Renal cortical epithelial cell (primary cell): ENCODE results near the gene TOX4. TPM values are rescaled to one million over a fixed set of nuclear protein-coding genes. Genes with fewer than 3 reads are reported as not detected.

Experiments used
- DNase-seq: peaks from one replicate; pipeline ENCODE4 v3.0.0-alpha.2; 2011; ENCODE audit warnings: low read depth
- total RNA-seq: library from RNA; depleted of rRNA; stranded (reverse); fragments of >200 nt; gene quantifications from 2 replicates; pipeline ENCODE4 v1.2.3, GENCODE V29; 2014

Gene TOX4
- total RNA-seq, 1 donor from 2014 or later: 59.0 TPM

DNA sequence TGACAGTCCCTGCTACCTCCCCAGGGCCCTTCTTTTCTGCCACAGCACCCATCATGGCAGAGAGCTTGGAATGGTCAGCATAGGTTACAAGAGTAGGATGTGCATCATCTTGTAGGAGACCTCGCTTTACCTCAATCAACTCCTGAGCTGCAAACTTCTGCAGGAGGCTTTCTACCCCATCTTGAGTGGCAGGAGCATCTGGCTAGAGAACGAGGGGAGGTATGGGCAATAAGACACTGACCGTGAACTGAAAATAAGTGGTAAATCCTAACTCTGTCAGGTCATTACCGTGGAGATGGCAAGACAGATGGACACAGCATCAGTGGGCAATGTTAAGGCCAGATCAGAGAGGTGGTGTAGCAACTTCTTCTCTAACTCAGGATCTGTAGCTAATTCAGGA lies 26.4 kb downstream of the TOX4 start:
- DNase-seq: no peak

DNA sequence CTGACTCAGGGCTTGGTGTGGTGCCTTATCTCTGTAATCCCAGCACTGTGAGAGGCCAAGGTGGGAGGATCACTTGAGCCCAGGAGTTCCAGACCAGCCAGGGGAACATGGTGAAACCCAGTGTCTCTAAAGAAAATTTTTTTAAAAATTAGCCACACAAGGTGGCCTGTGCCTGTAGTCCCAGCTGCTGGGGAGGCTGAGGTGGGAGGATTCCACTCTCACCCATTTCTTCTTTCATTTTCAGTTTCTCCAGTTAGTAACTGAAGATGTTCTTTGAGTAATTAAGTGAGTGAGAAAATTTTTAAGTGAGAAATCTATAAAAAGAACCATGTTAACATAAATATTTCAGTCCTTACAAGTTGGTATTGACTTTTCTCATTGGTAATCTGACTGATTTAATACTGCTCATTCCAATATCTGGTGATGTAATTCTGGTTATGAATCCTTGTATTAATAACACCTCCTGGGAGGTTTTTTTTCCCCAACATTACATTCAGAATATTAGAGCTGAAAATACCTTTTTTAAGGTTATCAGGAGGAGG lies 28.1 kb downstream of the TOX4 start:
- DNase-seq: no peak

DNA sequence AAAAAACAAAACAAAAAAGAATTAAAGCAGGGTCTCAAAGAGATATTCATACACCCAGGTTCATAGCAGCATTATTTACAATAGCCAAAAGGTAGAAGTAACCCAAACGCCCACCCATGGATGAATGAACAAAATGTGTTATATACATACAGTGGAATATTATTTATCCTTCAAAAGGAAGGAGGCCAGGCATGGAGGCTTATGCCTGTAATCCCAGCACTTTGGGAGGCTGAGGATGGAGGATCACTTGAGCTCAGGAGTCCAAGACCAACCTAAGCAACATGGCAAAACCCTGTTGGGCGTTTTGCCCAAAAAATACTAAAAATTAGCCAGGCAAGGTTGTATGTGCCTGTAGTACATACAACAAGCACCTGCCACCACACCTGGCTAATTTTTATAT lies 29.6 kb downstream of the TOX4 start:
- DNase-seq: no peak

DNA sequence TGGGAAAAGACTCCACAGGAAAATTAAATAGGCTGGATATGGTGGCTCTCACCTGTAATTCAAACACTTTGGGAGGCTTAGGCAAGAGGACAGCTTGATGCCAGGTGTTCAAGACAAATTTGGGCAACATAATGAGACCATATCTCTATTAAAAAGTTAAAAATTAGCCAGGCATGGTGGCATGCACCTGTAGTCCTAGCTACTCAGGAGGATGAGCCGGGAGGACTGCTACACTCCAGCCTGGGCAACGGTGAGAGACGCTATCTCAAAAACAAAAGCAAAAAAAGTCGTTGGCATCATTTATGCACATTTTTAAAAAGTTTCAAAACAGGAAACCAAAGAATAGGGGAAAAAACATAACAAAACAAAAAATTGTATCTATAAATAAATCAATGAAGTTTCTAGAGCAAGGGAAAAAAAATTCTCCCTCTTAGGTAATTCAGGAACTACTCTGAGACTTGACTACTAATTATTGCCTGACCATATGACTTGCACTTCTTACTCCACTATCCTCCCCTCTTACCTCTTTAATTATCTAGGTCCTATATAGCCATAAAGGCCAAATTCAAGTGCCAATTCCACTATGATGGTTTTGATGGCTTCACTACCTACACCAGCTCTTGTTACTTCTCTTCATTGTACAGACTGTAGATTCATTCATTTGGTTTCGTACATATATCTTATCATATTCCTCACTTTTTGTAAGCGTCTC lies 32.6 kb downstream of the TOX4 start:
- DNase-seq: no peak

- peak; percentile 99 for DNase-seq
These were observed 34.0 kb downstream of the TOX4 start, which contains the start of gene METTL3 for GRCh38 chr14:21510735-21511657. TSS of gene METTL3 (minus strand) at chr14:21511340. CDS start at chr14:21511223, 117 bp downstream.

DNA sequence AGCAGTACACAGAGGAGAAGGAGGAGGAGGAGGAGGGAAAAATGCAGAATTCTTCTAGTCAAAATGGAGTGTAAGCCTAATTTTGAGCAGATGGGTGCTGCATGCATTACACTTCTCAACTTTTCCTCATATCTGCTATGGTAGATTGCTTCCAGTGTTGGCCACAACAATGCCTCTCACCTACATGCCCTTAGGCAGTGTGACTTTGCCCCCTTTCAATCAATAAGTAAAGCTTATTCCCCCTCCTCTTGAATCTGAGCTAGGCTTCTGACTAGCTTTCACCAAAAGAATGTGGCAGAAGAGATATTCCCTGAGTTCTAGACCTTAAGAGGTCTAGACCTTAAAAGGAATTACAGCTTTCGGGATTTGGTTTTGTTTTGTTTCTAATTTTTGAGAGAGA lies 37.3 kb downstream of the TOX4 start:
- no peak for DNase-seq

DNA sequence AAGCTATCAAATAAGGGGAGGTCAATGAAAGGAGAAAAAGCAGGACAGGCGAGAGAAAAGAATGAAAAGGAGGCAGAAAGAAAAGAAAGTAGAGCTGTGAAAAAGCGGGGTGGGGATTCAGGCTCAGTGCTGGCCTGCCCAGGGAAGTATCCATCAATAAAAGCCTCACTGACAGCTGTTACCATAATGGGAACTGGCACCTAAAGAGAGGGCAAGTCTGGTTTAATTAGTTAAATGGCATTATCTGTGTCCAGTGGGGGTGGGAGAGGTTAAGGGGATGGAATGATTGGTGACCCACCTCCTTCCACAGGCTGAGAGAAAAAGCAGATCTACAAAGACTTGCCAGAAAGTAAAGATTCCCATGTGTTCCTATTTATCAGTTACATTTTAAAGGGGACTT lies 41.7 kb downstream of the TOX4 start:
- DNase-seq: no peak

DNA sequence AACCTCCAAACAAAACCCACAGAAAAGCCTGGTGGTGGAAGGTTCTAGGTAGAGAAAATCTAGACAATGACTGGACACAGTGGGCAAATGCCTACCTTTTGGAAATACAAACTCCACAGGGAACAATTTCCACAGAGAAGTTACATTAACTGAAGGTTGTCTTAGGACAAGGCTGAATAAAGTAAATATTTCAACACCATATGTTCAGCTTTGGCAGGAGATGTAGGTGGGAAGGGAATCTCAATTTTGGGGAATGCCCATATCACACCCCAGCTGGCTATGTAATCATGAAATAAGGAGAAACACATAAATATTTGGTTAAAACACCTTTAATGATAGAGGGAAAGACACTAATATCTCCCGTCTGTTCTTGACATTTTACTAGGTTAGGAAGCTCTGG lies 43.8 kb downstream of the TOX4 start:
- DNase-seq: no peak

DNA sequence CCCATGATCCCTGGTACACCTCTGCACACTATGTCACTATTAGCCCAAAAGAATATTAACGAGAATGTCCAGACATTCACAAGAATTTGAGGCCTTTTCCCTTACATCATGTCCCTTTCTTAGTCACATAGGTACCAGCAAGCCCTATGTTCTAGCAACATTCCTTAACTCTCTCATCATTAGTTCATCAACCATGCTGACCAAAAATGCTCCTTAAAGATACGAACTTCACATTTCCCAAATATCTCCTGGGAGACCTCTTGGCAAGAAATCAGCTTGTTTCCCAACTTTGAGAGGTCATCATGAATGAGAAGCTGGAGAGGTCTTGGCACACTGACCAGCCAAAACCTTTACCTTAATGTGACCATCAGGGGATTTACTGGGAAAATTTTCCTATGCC lies 44.5 kb downstream of the TOX4 start:
- peak; percentile 65 for DNase-seq

- no peak for DNase-seq
These were observed 46.2 kb downstream of the TOX4 start for GRCh38 chr14:21523203-21523602.

DNA sequence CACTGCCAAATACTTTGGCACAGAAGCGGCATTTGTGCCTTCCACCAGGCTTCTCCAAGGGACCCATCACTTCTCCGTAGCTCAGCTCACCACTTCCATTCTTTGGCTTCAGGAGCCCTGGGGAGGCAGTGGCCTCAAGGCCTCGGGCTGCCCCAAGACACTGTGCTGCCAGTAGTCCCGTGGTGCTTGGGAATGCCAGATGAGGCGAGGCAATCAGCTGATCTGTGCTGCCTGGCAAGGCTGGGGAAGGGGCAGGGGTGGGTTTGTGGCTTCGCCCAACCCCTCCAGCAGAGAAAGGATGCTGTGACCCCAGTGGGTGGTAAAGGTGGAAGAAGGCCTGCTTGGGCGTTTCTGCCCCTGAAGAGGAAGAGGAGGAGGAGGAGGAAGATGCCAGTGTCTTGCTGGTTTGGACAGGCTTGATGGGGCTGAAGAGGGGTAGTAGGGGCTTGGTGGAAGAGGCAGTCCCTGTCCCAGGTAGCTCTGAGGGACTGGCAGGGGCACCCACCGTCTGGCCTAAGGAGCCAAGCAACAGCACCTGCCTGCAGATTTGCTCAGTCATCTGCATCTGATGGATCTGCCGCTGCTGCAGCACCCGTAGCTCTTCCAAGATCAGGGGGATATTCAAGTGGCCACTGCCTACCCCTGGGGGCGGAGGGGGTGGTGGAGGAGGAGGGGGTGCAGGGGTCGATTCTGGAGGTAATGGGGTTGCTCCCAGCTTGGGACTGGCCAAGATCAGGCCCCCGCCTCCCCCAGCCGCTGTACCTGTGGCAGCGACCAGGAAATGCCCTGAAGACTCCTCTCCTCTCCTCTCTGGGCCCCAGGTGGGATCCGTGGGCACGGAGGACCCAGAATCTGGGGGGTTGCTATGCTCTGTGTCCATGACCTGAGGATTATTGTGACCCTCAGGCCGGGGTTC lies 47.8 kb downstream of the TOX4 start:
- DNase-seq: no peak

- peak; percentile 14 for DNase-seq
These were observed 48.6 kb downstream of the TOX4 start for GRCh38 chr14:21525571-21525961.

DNA sequence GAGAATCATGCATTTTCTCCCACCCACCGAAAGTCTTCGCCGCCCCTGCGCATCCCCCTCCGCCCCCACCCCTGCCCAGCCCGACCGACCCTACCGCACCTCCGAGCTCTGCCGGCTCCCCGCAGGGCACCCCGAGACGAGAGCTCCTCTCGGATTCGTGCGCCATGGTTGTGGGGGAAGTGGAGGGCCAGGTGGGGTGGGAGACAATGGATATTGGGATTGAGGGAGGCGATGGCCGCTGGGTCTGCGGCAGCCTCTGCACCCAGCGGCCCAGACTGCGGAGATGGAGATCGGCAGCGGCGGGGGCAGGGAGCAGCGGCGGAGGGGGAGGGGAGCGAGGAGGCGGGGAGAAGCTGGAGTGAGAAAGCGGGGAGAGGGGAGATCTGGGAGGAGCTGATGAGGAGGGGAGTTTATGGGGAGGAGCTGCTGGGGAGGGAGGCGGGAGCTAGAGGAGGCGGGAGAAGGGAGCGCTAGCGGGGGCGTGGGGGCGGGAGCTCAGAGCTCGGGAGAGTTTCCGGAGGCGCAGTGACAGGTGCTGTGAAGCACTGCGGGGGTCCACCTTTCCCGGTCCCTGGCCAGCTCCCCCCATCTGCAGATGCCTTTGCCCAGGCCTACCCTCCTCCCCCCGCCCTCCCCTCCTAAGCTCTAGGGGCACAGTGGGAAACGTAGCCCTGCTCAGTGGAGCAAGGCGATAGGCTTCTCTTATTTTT lies 49.1 kb downstream of the TOX4 start, which contains the start of gene SALL2:
TSS of gene SALL2 (minus strand) at position 385 of the 710 bp plus-strand sequence. CDS start at position 166, 219 bp downstream.
- DNase-seq: peak; percentile 69

DNA sequence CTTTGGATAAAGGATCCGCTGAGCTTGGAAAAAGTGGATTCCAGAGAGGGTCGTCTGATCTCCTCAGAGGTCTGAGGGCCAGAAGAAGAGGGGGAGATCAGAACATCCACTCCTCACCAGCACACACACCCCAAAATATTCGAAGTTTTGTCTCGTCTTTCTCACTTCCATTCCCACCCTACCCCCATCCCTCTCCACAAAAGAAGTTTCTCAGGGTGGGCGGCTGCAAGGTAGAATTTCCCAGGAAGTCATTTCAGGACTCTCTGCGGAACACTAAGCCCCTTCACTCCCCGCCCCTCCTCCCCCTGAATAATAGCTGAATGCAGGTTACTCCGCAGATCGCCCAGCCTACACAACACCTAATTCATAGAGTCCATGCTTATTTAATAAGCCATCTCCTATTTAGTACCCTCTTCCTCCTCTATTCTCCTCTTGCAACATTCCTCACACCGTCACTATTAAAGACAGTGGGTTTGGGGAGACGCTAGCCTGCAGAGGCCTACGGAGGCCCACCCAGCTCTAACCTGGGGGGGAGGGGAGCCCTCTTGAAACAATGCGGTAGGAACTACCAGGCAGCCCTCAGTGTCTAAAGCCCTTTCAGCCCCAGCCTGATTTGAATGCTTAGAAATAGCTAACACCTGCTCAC lies 49.8 kb downstream of the TOX4 start:
- no peak for DNase-seq

GRCh38 chr14:21527318-21527679 lies 50.3 kb downstream of the TOX4 start:
- no peak for DNase-seq

- no peak for DNase-seq
These were observed 51.7 kb downstream of the TOX4 start for GRCh38 chr14:21528381-21529348.

DNA sequence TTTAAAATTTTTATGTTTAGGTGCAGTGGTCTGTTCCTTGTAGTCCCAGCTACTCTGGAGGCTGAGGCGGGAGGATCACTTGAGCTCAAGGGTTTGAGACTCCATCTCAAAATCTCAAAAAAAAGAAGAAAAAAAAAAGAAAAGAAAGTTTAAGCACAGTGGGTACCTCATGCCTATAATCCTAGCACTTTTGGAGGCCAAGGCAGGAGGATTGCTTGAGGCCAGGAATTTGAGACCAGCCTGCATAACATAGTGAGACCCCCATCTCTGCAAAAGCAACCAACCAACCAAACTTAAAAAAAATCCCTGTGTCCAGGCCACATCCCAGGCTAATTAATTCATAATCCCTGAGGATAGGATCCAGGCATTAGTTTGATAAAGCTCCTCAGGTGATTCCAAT lies 52.5 kb downstream of the TOX4 start:
- DNase-seq: no peak

- no peak for DNase-seq
These were observed 56.3 kb downstream of the TOX4 start for GRCh38 chr14:21533294-21533693.

GRCh38 chr14:21534576-21534975 lies 57.6 kb downstream of the TOX4 start:
- DNase-seq: no peak
